GM12873 (cell line): ENCODE data around the gene NLRP11.

Experiments used
- TF ChIP-seq, protein P1 (sequence below): IDR thresholded peaks from 2 replicates; pipeline ENCODE4 v1.5.1; 2012; ENCODE audit warnings: low read depth, mild to moderate bottlenecking, moderate library complexity, low read length, control low read depth; ENCODE audit not compliant: insufficient read depth; ENCODE audit errors: missing control alignments

The NLRP11 gene

DNA sequence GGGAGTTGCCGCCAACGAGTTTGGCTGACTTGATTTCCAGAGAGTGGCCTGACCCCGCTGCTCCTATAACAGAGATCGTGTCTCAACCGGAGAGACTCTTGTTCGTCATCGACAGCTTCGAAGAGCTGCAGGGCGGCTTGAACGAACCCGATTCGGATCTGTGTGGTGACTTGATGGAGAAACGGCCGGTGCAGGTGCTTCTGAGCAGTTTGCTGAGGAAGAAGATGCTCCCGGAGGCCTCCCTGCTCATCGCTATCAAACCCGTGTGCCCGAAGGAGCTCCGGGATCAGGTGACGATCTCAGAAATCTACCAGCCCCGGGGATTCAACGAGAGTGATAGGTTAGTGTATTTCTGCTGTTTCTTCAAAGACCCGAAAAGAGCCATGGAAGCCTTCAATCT lies 26.2 kb upstream of the NLRP11 start:
- TF ChIP-seq, protein P1, sequence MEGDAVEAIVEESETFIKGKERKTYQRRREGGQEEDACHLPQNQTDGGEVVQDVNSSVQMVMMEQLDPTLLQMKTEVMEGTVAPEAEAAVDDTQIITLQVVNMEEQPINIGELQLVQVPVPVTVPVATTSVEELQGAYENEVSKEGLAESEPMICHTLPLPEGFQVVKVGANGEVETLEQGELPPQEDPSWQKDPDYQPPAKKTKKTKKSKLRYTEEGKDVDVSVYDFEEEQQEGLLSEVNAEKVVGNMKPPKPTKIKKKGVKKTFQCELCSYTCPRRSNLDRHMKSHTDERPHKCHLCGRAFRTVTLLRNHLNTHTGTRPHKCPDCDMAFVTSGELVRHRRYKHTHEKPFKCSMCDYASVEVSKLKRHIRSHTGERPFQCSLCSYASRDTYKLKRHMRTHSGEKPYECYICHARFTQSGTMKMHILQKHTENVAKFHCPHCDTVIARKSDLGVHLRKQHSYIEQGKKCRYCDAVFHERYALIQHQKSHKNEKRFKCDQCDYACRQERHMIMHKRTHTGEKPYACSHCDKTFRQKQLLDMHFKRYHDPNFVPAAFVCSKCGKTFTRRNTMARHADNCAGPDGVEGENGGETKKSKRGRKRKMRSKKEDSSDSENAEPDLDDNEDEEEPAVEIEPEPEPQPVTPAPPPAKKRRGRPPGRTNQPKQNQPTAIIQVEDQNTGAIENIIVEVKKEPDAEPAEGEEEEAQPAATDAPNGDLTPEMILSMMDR: no peak

DNA sequence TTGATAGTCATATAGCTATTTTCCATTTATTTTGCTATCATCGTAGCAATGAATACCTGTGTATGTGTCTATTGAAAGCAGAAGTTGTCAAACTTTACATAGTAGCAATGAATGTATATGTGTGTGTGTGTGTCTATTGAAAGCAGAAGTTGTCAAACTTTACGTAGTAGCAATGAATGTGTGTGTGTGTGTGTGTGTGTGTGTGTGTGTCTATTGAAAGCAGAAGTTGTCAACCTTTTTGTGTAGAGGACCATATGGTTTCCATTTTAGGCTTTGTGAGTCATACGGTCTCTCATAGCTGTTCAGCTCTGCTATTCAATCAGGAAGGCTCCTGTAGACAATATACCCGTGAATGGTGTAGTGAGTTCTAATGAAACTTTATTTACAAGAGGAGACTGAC lies 25.4 kb upstream of the NLRP11 start:
- TF ChIP-seq, protein P1: no peak

DNA sequence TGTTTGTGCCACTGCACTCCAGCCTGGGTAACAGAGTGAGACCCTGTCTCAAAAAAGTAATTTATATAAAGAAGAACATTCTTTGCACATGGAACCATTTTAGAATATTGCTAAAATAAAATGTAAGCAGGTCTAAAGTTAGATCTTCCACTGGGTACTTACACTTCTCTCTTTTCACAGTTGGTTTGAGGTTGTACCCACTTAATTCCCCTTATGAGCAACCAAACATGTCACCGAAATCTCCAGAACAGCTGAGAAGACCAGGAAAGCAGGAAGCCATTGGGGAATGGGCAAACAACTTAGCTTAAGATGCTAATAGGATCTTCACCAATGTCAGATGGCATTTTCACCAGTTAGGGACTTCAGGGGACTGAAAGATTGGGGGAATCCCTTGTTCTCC lies 23.4 kb upstream of the NLRP11 start:
- TF ChIP-seq, protein P1: no peak

DNA sequence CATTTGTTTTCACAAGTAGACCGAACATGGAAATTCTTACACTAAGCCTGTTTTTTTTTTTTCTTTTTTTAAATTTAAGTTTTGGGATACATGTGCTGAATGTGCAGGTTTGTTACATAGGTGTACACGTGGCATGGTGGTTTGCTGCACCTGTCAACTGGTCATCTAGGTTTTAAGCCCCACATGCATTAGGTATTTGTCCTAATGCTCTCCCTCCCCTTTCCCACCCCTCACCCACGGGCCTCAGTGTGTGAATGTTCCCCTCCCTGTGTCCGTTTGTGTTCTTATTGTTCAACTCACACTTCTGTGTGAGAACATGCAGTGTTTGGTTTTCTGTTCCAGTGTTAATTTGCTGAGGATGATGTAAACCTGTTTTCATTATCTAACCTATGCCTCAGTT lies 7.1 kb upstream of the NLRP11 start:
- TF ChIP-seq, protein P1: no peak

DNA sequence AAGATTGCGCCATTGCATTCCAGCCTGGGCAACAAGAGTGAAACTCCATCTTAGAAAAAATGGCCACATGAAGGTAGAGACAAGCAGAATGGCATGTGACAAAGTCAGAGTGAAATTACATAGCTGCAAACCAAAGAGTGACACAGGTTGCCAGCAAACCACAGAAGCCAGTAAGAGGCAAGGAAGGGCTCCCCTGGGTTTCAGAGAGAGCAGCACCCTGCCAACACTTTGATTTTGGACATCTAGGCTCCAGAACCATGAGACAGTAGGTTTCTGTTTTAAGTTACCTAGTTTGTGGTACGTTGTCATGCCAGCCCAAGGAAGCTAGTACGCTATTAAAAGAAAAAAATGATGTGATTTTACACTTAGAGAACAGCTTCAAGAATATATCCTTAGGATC lies 6.5 kb upstream of the NLRP11 start:
- TF ChIP-seq, protein P1: no peak

DNA sequence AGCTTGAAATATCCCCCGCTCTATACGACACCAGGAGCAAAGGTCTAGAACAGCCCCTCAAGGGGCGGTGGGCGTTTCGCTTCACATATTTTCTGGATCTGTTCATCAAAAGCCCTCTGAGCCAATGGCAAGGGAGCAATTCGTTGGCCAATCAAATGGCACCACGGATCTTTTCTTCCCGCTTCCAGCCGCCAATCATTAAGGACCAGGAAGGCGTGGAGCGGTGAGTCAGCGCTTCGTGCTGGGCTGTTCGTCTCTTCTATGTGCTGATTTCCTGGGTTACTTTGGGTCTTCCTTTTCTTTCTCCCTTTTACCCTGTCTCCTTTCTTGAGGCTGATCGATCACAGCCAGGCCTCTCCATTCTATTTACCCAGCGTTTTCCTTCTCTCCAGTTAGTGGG lies 4.5 kb upstream of the NLRP11 start, which contains the start of gene NLRP4:
NLRP4 (plus strand) TSS at position 201 of the 400 bp plus-strand sequence. CDS start 15,541 bp downstream, outside the sequence.
- TF ChIP-seq, protein P1: no peak

DNA sequence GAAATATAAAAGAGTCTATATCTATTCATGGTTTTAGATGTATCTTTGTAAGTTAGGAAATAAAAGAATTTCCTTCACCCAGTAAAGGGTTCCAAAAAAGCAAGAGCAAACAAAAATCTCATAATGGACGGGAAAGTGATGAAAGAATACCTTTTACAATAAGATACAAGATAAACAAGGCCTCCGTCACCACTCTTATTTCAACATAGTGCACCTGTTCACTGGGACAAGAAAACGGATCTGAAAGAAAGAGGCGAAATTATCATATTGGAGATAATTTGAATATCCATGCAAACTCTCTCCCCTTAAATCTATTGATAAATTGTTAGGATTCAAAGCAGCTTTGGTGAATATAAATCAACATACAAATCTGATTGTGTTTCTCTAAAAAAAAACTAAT lies 877 bp upstream of the NLRP11 start:
- TF ChIP-seq, protein P1: no peak
